Choroid plexus epithelial cell (primary cell): ENCODE measurements around the gene RHOBTB1.

Source experiments
- DNase-seq: peaks from one replicate; pipeline ENCODE4 v3.0.0-alpha.2; 2010; ENCODE audit warnings: low read depth
- H3K4me3 ChIP-seq: 2 replicates; pipeline ENCODE4 v1.5.1; 2011; ENCODE audit warnings: low read depth, mild to moderate bottlenecking, control low read depth, low read length, moderate library complexity
- TF ChIP-seq, protein P1 (sequence below): conservative IDR thresholded peaks from 2 replicates; pipeline ENCODE4 v1.5.1; 2011; ENCODE audit warnings: low read depth, mild to moderate bottlenecking, control low read depth, inconsistent platforms, low read length, moderate library complexity

The RHOBTB1 gene

DNA sequence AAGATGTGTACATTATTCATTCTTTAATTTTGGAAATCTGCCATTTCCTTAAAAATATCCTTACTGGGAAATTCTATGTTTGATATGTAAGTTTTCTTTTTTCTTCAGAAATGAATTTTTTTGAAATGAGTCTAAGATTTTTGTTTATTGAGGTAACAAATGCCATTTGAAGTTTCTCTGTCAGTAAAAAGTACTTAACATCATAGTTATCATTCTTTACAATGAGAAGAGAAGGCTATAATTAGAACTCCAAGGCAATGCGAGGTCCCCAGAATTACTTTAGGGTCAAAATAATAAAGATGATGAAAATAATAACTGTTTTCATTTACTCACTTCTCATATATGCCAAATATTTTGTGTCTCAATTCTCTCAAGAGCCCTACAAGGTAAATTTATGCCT lies 37.0 kb upstream of the RHOBTB1 start:
- H3K4me3 ChIP-seq: no peak overlapping the region
- TF ChIP-seq, protein P1, sequence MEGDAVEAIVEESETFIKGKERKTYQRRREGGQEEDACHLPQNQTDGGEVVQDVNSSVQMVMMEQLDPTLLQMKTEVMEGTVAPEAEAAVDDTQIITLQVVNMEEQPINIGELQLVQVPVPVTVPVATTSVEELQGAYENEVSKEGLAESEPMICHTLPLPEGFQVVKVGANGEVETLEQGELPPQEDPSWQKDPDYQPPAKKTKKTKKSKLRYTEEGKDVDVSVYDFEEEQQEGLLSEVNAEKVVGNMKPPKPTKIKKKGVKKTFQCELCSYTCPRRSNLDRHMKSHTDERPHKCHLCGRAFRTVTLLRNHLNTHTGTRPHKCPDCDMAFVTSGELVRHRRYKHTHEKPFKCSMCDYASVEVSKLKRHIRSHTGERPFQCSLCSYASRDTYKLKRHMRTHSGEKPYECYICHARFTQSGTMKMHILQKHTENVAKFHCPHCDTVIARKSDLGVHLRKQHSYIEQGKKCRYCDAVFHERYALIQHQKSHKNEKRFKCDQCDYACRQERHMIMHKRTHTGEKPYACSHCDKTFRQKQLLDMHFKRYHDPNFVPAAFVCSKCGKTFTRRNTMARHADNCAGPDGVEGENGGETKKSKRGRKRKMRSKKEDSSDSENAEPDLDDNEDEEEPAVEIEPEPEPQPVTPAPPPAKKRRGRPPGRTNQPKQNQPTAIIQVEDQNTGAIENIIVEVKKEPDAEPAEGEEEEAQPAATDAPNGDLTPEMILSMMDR: no peak
- no peak for DNase-seq

DNA sequence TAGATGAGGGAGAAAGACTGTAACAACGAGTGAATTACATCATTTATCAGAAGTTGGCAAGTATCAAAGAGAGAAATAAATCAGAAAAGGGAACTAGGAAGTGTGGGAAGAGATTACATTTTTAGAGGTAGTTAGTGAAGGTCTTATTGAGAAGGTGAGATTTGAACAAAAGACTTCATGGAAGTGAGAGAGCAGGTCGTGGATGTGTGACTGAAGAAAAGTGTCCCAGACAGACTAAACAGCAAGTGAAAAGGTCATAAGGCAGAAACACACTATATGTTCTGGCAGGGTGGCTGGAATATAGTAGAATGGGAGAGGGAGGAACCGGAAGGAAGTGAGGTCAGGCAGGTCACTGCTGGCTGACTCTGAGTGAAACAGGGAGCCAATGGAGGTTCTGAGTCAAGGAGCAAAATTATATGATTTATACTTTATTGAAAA lies 35.7 kb upstream of the RHOBTB1 start:
- no peak for DNase-seq
- TF ChIP-seq, protein P1: no peak
- H3K4me3 ChIP-seq: no peak overlapping the region

- no peak overlapping the region for H3K4me3 ChIP-seq
- TF ChIP-seq, protein P1: no peak
- no peak for DNase-seq
These were observed 34.5 kb upstream of the RHOBTB1 start for GRCh38 chr10:60978287-60979115.

DNA sequence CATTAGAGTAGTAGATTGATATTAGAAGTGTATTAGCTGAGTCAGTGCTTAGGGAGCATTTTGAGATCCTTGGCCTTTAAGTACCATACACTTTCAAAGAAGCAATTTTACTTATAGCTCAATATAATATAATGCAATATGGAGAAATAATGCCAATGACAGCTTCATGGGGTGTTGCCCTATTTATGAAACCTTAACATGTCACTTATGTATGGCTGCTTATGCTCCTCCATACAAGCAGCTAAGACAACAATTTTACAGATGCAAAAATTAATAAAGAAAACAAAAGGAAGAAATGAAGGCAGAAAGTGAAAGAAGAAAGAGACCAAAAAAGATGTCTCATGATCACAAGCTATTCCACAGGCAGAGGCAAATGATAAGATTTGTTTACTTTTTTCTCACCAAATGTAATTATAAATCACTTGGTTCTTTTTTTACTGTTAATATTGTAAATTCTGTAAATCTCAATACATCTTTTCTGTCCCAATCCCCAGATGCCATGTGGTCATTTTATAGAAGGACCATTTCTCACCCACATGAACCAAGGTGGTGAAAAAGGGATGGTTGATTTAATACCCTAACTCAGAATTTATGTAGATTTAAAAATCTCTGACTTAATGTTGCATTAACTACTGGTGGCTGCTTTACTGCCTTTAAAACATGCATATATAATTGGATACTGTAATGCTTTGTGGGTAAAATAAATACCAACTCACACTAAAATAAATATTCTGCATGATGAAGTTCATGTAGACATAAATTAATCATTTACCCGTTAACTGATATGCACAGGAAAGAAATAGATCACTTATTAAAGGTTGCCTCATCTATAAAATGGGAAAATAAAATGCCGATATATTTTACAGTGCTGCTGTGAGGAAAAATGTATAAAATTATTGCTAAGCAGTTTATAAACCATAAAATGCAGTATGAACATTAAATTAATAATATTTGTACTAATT lies 33.5 kb upstream of the RHOBTB1 start:
- TF ChIP-seq, protein P1: no peak
- DNase-seq: no peak
- H3K4me3 ChIP-seq: no peak overlapping the region

GRCh38 chr10:60976687-60977086 lies 32.7 kb upstream of the RHOBTB1 start:
- TF ChIP-seq, protein P1: no peak
- H3K4me3 ChIP-seq: no peak overlapping the region
- no peak for DNase-seq

DNA sequence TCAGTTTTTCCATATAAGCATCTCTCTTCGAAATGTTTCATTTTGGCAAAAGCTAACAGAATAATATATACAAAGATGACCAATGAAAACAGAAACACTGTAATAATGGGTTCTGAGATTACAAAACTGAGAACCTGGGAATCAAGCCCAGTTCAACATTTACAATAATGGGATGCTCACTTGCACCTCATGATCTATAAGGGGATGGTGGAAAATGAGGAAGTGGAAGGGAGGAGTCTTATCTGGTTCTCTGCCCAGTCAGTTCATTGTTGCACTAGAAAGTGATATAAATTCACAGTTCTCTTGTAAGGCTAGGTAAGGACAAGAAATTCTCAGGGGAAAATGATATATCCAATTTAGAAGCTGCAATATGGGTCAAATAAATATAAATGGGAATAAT lies 31.7 kb upstream of the RHOBTB1 start:
- no peak overlapping the region for H3K4me3 ChIP-seq
- TF ChIP-seq, protein P1: no peak
- DNase-seq: no peak
